Right lung (tissue), 5 donors: Measurements from ENCODE around the gene MSL3. TPM values are rescaled to one million over a fixed set of nuclear protein-coding genes. Genes with fewer than 3 reads are reported as not detected.

Experiments
- polyA plus RNA-seq, 5 donors: library from polyadenylated mRNA; unstranded; fragments of 120-200 nt; gene quantifications; one replicate each; pipeline versions ENCODE4 v1.2.1 to v1.2.3, GENCODE V29; 2013; ENCODE audit warnings: inconsistent platforms in 1 of 5, low replicate concordance in 1 of 5; ENCODE audit not compliant: insufficient read length in 5 of 5, insufficient read depth in 1 of 5

The MSL3 gene
- polyA plus RNA-seq, 5 donors = 37.6 to 45.2 (median 43.1) TPM

Other genes starting within 250 kb of the MSL3 start
- gene ARHGAP6, start 92.3 kb upstream of the MSL3 start, polyA plus RNA-seq = 10 to 100 TPM; 17.4 to 25.1 (median 21.4) TPM